GM23338 (cell line): ENCODE measurements around the gene EYS. TPM values are rescaled to one million over a fixed set of nuclear protein-coding genes. Genes with fewer than 3 reads are reported as not detected.

ENCODE experiments used
- CREB1 ChIP-seq: fragments of 250-450 bp; sonication (Bioruptor Pico); IDR thresholded peaks from 2 replicates; pipeline ENCODE4 v1.5.0; 2020; ENCODE audit warnings: low read depth, mild to moderate bottlenecking, moderate library complexity
- EZH2 ChIP-seq: fragments of 200-600 bp; sonication (generic); IDR thresholded peaks from one replicate; pipeline ENCODE4 v1.8.0; 2017; ENCODE audit warnings: antibody characterized with exemption, mild to moderate bottlenecking, low read depth; ENCODE audit not compliant: unreplicated experiment
- JUNB ChIP-seq: IDR thresholded peaks from one replicate; pipeline ENCODE4 v1.6.1; 2016; ENCODE audit warnings: antibody characterized with exemption; ENCODE audit not compliant: unreplicated experiment
- NANOG ChIP-seq: IDR thresholded peaks from 2 replicates; pipeline ENCODE4 v1.6.1; 2016; ENCODE audit warnings: antibody characterized with exemption, borderline replicate concordance
- ZNF114 ChIP-seq: fragments of 250-450 bp; sonication (Bioruptor Pico); IDR thresholded peaks from 2 replicates; pipeline ENCODE4 v1.5.0; 2020; ENCODE audit warnings: mild to moderate bottlenecking, moderate library complexity
- ZNF331 ChIP-seq: fragments of 250-450 bp; sonication (Bioruptor Pico); IDR thresholded peaks from 2 replicates; pipeline ENCODE4 v1.5.0; 2020; ENCODE audit warnings: low read depth, mild to moderate bottlenecking, moderate library complexity
- polyA plus RNA-seq: library from polyadenylated mRNA; unstranded; fragments of >200 nt; fragmentation: Nextera tagmentation; extraction: Ambion mirVana; gene quantifications from 2 replicates; pipeline ENCODE4 v1.2.1, GENCODE V29; 2016
- total RNA-seq: library from RNA; depleted of rRNA; stranded (reverse); fragments of >200 nt; shearing (Covaris generic); gene quantifications from 2 replicates; pipeline ENCODE4 v1.2.3, GENCODE V29; 2014
- TF ChIP-seq, protein P1 (sequence below): fragments of 250-450 bp; sonication (Bioruptor Pico); IDR thresholded peaks from 2 replicates; pipeline ENCODE4 v1.5.0; 2020; ENCODE audit warnings: mild to moderate bottlenecking, moderate library complexity
- TF ChIP-seq, protein P2 (sequence below): IDR thresholded peaks from one replicate; pipeline ENCODE4 v1.6.1; 2018; ENCODE audit warnings: antibody characterized with exemption; ENCODE audit not compliant: unreplicated experiment

Gene EYS
- total and polyA plus RNA-seq, 2 experiments from 2014 or later: 0.38 to 0.52 TPM

DNA sequence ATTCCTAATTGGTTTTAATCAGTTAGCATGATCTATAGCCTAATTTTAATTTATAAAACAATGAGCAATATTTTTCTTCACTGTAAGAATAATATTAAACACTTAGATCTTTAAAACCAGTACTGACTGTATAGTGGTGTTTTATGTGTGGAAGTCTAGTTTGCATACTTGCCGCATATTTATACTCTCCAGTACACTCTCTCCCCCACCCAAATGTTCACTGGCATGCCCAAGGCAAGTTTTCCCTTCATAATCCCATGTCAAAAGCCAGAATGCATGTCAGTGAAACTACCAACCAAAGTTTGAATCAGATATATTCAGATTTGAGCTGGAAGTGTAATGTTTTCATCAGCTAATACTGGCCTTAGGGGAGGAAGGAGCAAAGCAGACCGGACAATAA lies 1565.3 kb downstream of the EYS start (continued):
- TF ChIP-seq, protein P1, sequence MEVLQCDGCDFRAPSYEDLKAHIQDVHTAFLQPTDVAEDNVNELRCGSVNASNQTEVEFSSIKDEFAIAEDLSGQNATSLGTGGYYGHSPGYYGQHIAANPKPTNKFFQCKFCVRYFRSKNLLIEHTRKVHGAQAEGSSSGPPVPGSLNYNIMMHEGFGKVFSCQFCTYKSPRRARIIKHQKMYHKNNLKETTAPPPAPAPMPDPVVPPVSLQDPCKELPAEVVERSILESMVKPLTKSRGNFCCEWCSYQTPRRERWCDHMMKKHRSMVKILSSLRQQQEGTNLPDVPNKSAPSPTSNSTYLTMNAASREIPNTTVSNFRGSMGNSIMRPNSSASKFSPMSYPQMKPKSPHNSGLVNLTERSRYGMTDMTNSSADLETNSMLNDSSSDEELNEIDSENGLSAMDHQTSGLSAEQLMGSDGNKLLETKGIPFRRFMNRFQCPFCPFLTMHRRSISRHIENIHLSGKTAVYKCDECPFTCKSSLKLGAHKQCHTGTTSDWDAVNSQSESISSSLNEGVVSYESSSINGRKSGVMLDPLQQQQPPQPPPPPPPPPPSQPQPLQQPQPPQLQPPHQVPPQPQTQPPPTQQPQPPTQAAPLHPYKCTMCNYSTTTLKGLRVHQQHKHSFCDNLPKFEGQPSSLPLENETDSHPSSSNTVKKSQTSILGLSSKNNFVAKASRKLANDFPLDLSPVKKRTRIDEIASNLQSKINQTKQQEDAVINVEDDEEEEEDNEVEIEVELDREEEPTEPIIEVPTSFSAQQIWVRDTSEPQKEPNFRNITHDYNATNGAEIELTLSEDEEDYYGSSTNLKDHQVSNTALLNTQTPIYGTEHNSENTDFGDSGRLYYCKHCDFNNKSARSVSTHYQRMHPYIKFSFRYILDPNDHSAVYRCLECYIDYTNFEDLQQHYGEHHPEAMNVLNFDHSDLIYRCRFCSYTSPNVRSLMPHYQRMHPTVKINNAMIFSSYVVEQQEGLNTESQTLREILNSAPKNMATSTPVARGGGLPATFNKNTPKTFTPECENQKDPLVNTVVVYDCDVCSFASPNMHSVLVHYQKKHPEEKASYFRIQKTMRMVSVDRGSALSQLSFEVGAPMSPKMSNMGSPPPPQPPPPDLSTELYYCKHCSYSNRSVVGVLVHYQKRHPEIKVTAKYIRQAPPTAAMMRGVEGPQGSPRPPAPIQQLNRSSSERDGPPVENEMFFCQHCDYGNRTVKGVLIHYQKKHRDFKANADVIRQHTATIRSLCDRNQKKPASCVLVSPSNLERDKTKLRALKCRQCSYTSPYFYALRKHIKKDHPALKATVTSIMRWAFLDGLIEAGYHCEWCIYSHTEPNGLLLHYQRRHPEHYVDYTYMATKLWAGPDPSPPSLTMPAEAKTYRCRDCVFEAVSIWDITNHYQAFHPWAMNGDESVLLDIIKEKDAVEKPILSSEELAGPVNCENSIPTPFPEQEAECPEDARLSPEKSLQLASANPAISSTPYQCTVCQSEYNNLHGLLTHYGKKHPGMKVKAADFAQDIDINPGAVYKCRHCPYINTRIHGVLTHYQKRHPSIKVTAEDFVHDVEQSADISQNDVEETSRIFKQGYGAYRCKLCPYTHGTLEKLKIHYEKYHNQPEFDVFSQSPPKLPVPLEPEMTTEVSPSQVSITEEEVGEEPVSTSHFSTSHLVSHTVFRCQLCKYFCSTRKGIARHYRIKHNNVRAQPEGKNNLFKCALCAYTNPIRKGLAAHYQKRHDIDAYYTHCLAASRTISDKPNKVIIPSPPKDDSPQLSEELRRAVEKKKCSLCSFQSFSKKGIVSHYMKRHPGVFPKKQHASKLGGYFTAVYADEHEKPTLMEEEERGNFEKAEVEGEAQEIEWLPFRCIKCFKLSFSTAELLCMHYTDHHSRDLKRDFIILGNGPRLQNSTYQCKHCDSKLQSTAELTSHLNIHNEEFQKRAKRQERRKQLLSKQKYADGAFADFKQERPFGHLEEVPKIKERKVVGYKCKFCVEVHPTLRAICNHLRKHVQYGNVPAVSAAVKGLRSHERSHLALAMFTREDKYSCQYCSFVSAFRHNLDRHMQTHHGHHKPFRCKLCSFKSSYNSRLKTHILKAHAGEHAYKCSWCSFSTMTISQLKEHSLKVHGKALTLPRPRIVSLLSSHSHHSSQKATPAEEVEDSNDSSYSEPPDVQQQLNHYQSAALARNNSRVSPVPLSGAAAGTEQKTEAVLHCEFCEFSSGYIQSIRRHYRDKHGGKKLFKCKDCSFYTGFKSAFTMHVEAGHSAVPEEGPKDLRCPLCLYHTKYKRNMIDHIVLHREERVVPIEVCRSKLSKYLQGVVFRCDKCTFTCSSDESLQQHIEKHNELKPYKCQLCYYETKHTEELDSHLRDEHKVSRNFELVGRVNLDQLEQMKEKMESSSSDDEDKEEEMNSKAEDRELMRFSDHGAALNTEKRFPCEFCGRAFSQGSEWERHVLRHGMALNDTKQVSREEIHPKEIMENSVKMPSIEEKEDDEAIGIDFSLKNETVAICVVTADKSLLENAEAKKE (CRISPR knock-in tag): no peak
- TF ChIP-seq JUNB (no peak), ZNF114 (CRISPR knock-in tag) (no peak), CREB1 (no peak), ZNF331 (CRISPR knock-in tag) (no peak), NANOG (no peak), EZH2 (no peak)
- TF ChIP-seq, protein P2, sequence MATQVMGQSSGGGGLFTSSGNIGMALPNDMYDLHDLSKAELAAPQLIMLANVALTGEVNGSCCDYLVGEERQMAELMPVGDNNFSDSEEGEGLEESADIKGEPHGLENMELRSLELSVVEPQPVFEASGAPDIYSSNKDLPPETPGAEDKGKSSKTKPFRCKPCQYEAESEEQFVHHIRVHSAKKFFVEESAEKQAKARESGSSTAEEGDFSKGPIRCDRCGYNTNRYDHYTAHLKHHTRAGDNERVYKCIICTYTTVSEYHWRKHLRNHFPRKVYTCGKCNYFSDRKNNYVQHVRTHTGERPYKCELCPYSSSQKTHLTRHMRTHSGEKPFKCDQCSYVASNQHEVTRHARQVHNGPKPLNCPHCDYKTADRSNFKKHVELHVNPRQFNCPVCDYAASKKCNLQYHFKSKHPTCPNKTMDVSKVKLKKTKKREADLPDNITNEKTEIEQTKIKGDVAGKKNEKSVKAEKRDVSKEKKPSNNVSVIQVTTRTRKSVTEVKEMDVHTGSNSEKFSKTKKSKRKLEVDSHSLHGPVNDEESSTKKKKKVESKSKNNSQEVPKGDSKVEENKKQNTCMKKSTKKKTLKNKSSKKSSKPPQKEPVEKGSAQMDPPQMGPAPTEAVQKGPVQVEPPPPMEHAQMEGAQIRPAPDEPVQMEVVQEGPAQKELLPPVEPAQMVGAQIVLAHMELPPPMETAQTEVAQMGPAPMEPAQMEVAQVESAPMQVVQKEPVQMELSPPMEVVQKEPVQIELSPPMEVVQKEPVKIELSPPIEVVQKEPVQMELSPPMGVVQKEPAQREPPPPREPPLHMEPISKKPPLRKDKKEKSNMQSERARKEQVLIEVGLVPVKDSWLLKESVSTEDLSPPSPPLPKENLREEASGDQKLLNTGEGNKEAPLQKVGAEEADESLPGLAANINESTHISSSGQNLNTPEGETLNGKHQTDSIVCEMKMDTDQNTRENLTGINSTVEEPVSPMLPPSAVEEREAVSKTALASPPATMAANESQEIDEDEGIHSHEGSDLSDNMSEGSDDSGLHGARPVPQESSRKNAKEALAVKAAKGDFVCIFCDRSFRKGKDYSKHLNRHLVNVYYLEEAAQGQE: no peak
